ENCODE measurements around the gene ABL1.

ABL1 gene

GRCh38 chr9:130858739-130859705 is 24.0 kb downstream of the ABL1 start:
- Histone ChIP-seq H3K36me3 (ENCODE audit: control insufficient read depth, insufficient read depth, low read length) (no peaks in the 10 kb centered on the region), H3K9ac (ENCODE audit: low read length) (no peak overlapping the region)

DNA sequence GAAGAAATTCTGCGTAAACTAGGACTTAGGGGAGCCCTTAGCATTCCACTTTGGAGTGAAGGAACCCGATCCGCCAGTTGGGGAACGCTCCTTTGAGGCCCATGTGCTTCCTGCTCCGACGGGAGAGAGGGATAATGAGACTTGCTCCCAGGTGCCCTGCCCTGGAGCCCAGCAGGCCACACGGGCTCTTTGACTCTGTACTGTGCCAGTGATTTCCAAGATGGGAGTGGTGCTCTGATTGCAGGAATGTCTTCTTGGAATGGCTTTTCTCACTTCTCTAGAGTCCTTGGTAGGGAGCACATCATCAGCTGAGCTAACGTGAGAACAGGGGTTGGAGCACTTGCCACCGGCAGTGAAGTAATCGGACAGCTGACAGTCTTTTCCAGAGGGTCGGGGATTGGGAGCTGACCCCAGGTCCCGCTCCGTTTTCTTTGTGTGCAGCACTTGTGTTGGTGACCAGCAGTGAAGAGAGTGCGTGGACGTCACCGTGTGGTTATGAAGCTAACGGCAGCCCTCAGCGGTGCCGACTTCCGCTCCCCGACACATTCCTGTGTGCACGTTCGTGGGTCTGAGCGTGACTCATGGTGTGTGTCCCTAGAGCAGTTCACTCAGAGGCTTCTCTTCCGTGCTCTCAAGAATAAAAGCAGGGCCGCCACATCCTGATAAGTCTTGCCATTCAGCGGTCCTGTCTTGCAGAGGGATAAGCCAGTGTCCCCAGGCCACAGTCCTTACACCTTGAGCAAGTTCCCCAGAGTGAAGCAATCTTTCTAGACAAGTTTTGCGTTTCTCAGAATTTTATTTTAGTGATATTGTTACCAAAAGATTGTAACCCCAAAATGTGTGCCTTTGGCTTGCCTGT is 25.6 kb downstream of the ABL1 start:
- H3K9me3 ChIP-seq (ENCODE audit: control insufficient read depth, low read length): no peaks in the 10 kb centered on the region
- no peaks in the 10 kb centered on the region for H3K36me3 ChIP-seq (ENCODE audit: control insufficient read depth, insufficient read depth, low read length)
- no peak overlapping the region for H3K4me3 ChIP-seq (ENCODE audit: low read length)
- H3K9ac ChIP-seq (ENCODE audit: low read length): no peak overlapping the region
- no peaks in the 10 kb centered on the region for H3K27me3 ChIP-seq (ENCODE audit: control insufficient read depth, insufficient read depth, low read length)
- H3K4me1 ChIP-seq (ENCODE audit: control insufficient read depth, insufficient read depth, low read length): no peaks in the 10 kb centered on the region

More at GRCh38 chr9:130858739-130859705, 24.0 kb downstream of the ABL1 start:
- no peaks in the 10 kb centered on the region for H3K4me1 ChIP-seq (ENCODE audit: control insufficient read depth, insufficient read depth, low read length)
- H3K27me3 ChIP-seq (ENCODE audit: control insufficient read depth, insufficient read depth, low read length): no peaks in the 10 kb centered on the region
- H3K9me3 ChIP-seq (ENCODE audit: control insufficient read depth, low read length): no peaks in the 10 kb centered on the region
- no peak overlapping the region for H3K4me3 ChIP-seq (ENCODE audit: low read length)

DNA sequence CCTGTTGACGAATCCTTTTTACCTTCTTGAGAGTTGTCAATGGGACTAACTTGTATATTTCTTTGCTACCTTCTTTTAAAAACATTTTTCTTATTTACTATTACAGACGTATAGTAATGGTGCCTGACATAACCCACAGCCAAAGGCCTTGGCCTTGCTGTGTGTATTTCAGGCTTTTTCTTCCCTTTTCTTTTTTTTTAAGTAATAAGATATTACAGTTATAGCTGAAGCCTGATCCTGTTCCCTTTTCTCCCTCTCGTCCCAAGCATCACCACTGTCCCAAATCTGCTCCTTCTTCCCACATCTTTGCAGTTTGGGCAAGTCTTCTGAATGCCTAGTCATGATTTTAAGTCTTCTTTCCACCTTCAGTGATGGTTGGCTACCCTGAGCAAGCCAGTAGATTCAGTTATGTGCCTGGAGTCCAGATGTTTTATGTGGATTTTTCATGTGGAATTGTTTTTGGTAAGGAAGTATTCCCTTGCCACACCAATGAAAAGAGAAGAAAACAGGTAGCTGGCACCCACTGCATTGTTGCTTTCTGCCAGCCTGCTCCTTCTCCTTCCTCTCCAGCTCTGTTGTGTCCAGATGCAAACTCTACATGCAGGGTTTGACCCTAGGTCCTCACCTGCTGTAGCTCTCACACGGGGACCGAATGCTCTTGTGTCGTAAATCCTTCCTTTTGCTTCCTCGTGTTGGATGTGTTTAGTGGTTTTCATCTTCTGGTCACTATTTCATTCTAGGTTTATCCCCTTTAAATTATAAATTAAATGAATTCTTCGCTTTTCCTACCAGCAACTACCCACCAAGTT is 26.5 kb downstream of the ABL1 start:
- Histone ChIP-seq H3K4me3 (ENCODE audit: low read length) (no peak overlapping the region), H3K36me3 (ENCODE audit: control insufficient read depth, insufficient read depth, low read length) (no peaks in the 10 kb centered on the region), H3K9ac (ENCODE audit: low read length) (no peak overlapping the region), H3K9me3 (ENCODE audit: control insufficient read depth, low read length) (no peaks in the 10 kb centered on the region), H3K4me1 (ENCODE audit: control insufficient read depth, insufficient read depth, low read length) (no peaks in the 10 kb centered on the region), H3K27me3 (ENCODE audit: control insufficient read depth, insufficient read depth, low read length) (no peaks in the 10 kb centered on the region)

- H3K9me3 ChIP-seq (ENCODE audit: control insufficient read depth, low read length): no peaks in the 10 kb centered on the region
- no peaks in the 10 kb centered on the region for H3K36me3 ChIP-seq (ENCODE audit: control insufficient read depth, insufficient read depth, low read length)
- H3K4me3 ChIP-seq (ENCODE audit: low read length): no peak overlapping the region
- H3K4me1 ChIP-seq (ENCODE audit: control insufficient read depth, insufficient read depth, low read length): no peaks in the 10 kb centered on the region
- H3K9ac ChIP-seq (ENCODE audit: low read length): no peak overlapping the region
- H3K27me3 ChIP-seq (ENCODE audit: control insufficient read depth, insufficient read depth, low read length): no peaks in the 10 kb centered on the region
Observed at GRCh38 chr9:130862217-130862616, 27.2 kb downstream of the ABL1 start.

GRCh38 chr9:130862747-130863146 is 27.7 kb downstream of the ABL1 start:
- Histone ChIP-seq H3K4me1 (ENCODE audit: control insufficient read depth, insufficient read depth, low read length) (no peaks in the 10 kb centered on the region), H3K27me3 (ENCODE audit: control insufficient read depth, insufficient read depth, low read length) (no peaks in the 10 kb centered on the region), H3K9me3 (ENCODE audit: control insufficient read depth, low read length) (no peaks in the 10 kb centered on the region), H3K36me3 (ENCODE audit: control insufficient read depth, insufficient read depth, low read length) (no peaks in the 10 kb centered on the region), H3K9ac (ENCODE audit: low read length) (no peak overlapping the region), H3K4me3 (ENCODE audit: low read length) (no peak overlapping the region)

GRCh38 chr9:130864541-130864940 is 29.5 kb downstream of the ABL1 start:
- no peaks in the 10 kb centered on the region for H3K9me3 ChIP-seq (ENCODE audit: control insufficient read depth, low read length)
- no peak overlapping the region for H3K4me3 ChIP-seq (ENCODE audit: low read length)
- H3K4me1 ChIP-seq (ENCODE audit: control insufficient read depth, insufficient read depth, low read length): no peaks in the 10 kb centered on the region
- H3K27me3 ChIP-seq (ENCODE audit: control insufficient read depth, insufficient read depth, low read length): no peaks in the 10 kb centered on the region
- no peak overlapping the region for H3K9ac ChIP-seq (ENCODE audit: low read length)
- H3K36me3 ChIP-seq (ENCODE audit: control insufficient read depth, insufficient read depth, low read length): no peaks in the 10 kb centered on the region

DNA sequence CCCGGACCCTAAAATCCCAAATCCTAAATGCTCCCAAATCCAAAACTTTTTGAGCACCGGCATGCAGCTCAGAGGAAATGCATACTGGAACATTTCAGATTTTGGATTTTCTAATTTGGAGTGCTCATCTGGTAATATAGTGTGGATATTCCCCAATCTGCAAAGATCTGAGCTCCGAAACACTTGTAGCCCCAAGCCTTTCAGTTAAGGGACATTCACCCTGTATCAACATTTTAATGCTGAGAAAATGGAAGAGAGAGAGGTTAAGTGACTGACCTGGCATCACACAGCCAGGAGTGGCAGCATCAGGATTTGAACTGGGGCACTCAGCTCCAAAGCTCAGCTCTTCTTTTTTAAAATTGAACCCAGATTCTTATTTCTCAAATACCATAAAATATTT is 30.9 kb downstream of the ABL1 start:
- Histone ChIP-seq H3K4me3 (ENCODE audit: low read length) (no peak overlapping the region), H3K9ac (ENCODE audit: low read length) (no peak overlapping the region), H3K4me1 (ENCODE audit: control insufficient read depth, insufficient read depth, low read length) (no peaks in the 10 kb centered on the region), H3K36me3 (ENCODE audit: control insufficient read depth, insufficient read depth, low read length) (no peaks in the 10 kb centered on the region), H3K27me3 (ENCODE audit: control insufficient read depth, insufficient read depth, low read length) (no peaks in the 10 kb centered on the region), H3K9me3 (ENCODE audit: control insufficient read depth, low read length) (no peaks in the 10 kb centered on the region)

GRCh38 chr9:130866474-130866965 is 31.5 kb downstream of the ABL1 start:
- Histone ChIP-seq H3K9ac (ENCODE audit: low read length) (no peak overlapping the region), H3K4me3 (ENCODE audit: low read length) (no peak overlapping the region), H3K27me3 (ENCODE audit: control insufficient read depth, insufficient read depth, low read length) (no peaks in the 10 kb centered on the region), H3K4me1 (ENCODE audit: control insufficient read depth, insufficient read depth, low read length) (no peaks in the 10 kb centered on the region), H3K36me3 (ENCODE audit: control insufficient read depth, insufficient read depth, low read length) (no peaks in the 10 kb centered on the region), H3K9me3 (ENCODE audit: control insufficient read depth, low read length) (no peaks in the 10 kb centered on the region)

GRCh38 chr9:130867556-130867955 is 32.5 kb downstream of the ABL1 start:
- no peaks in the 10 kb centered on the region for H3K9me3 ChIP-seq (ENCODE audit: control insufficient read depth, low read length)
- H3K27me3 ChIP-seq (ENCODE audit: control insufficient read depth, insufficient read depth, low read length): no peaks in the 10 kb centered on the region
- H3K4me3 ChIP-seq (ENCODE audit: low read length): no peak overlapping the region
- no peaks in the 10 kb centered on the region for H3K36me3 ChIP-seq (ENCODE audit: control insufficient read depth, insufficient read depth, low read length)
- no peak overlapping the region for H3K9ac ChIP-seq (ENCODE audit: low read length)
- H3K4me1 ChIP-seq (ENCODE audit: control insufficient read depth, insufficient read depth, low read length): peaks cover 5% of the 10 kb centered on the region

GRCh38 chr9:130868230-130868629 is 33.2 kb downstream of the ABL1 start:
- H3K9ac ChIP-seq (ENCODE audit: low read length): no peak overlapping the region
- no peaks in the 10 kb centered on the region for H3K27me3 ChIP-seq (ENCODE audit: control insufficient read depth, insufficient read depth, low read length)
- H3K36me3 ChIP-seq (ENCODE audit: control insufficient read depth, insufficient read depth, low read length): no peaks in the 10 kb centered on the region

GRCh38 chr9:130869250-130869649 is 34.2 kb downstream of the ABL1 start:
- peaks cover 16% of the 10 kb centered on the region for H3K4me1 ChIP-seq (ENCODE audit: control insufficient read depth, insufficient read depth, low read length)

More at GRCh38 chr9:130868230-130868629, 33.2 kb downstream of the ABL1 start:
- Histone ChIP-seq H3K4me3 (ENCODE audit: low read length) (no peak overlapping the region), H3K9me3 (ENCODE audit: control insufficient read depth, low read length) (no peaks in the 10 kb centered on the region), H3K4me1 (ENCODE audit: control insufficient read depth, insufficient read depth, low read length) (peaks cover 12% of the 10 kb centered on the region)

More at GRCh38 chr9:130869250-130869649, 34.2 kb downstream of the ABL1 start:
- no peak overlapping the region for H3K9ac ChIP-seq (ENCODE audit: low read length)
- no peak overlapping the region for H3K4me3 ChIP-seq (ENCODE audit: low read length)
- no peaks in the 10 kb centered on the region for H3K27me3 ChIP-seq (ENCODE audit: control insufficient read depth, insufficient read depth, low read length)
- H3K9me3 ChIP-seq (ENCODE audit: control insufficient read depth, low read length): no peaks in the 10 kb centered on the region
- H3K36me3 ChIP-seq (ENCODE audit: control insufficient read depth, insufficient read depth, low read length): peaks cover under 1% of the 10 kb centered on the region

All from mucosa of stomach (tissue), 1 donor.